Measurements from ENCODE around the gene KDM3A. TPM values are rescaled to one million over a fixed set of nuclear protein-coding genes. Genes with fewer than 3 reads are reported as not detected.

Gene KDM3A
- total and polyA plus RNA-seq, 2 experiments from 2014 or later = 8.9 to 21.8 TPM

DNA sequence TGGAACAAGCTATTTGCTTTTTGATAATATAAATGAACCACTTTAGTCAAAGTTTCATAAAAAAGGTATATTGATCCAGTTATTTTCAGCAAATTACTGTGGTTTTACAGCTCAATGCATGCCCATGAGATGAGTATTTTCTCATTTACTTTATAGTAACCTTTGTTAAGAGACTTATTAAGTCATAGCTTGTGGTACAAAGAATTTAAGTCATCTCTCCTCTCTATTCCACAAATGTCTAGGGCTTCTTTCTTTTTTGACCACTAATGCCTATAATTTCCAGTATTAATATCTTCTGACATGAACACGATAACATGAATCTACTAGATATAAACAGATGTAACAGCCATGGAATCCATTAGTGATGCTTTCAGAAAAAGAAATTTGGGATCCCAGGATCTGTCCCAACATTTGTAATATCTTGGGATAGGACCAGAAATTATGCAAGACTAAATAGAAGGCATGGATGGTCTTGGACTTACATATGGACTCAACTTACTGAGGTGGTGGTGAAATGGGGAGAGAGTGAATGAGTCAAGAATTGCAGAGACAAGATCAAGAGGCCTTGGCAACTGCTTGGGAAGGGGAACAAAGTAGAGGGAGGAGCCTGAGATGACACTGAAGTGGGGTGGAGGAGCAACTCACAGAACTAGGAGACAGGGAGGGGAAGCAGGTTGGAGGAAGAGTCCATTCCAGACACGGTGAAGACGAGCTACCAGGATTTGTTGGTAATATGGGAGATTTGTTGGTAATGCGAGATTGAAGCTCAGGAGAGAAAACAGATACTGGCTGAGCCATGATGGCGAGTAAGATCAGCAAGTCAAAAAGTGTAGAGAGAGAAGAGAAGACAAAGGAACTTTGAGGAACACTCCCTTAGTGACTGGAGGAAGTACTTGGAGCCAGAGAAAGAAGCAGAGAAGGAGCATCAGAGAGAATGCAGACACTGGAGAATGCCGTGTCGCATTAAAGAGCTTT is 42.4 kb upstream of the KDM3A start:
- Mint-ChIP-seq H3K4me1 (0 out of 3 replicates have a peak, but pooled peaks cover 2% of the 10 kb centered on the region), H3K9me3 (no peaks in the 10 kb centered on the region), H3K27me3 (ENCODE audit: insufficient read depth, low read depth, poor library complexity) (peaks cover 1% of the 10 kb centered on the region), H3K4me3 (no peak overlapping the region), H3K27ac (no peak overlapping the region), H3K36me3 (ENCODE audit: low read depth) (no peaks in the 10 kb centered on the region)
- Histone ChIP-seq H3K27me3 (ENCODE audit: insufficient read depth) (no peaks in the 10 kb centered on the region), H3K79me2 (replicated peaks; ENCODE audit: insufficient read depth) (no peaks in the 10 kb centered on the region), H3K4me3 (no peak overlapping the region), H3K4me1 (ENCODE audit: insufficient read depth) (no peaks in the 10 kb centered on the region), H4K20me1 (replicated peaks; ENCODE audit: insufficient read depth) (no peaks in the 10 kb centered on the region), H2AFZ (no peak overlapping the region), H3F3A (replicated peaks; ENCODE audit: low read depth) (no peaks in the 10 kb centered on the region), H3K9me2 (ENCODE audit: insufficient read depth) (no peaks in the 10 kb centered on the region), H3K36me3 (ENCODE audit: insufficient read depth) (no peaks in the 10 kb centered on the region), H3K4me2 (no peak overlapping the region), H3K27ac (ENCODE audit: low read depth) (no peak overlapping the region)
- DNase-seq (ENCODE audit: low spot score) = no peak
- no peak for ATAC-seq
- TF ChIP-seq JUNB (IDR thresholded peaks at IDR 0.05; ENCODE audit: unreplicated experiment) (no peak), POLR2AphosphoS5 (IDR thresholded peaks at IDR 0.05; ENCODE audit: low read depth) (no peak), NANOG (IDR thresholded peaks at IDR 0.05; ENCODE audit: borderline replicate concordance) (no peak), ZNF114 (CRISPR knock-in tag; IDR thresholded peaks at IDR 0.05) (no peak), STAT1 (IDR thresholded peaks at IDR 0.05; ENCODE audit: unreplicated experiment) (no peak), ZNF331 (CRISPR knock-in tag; IDR thresholded peaks at IDR 0.05; ENCODE audit: low read depth) (no peak), EZH2phosphoT487 (IDR thresholded peaks at IDR 0.05; ENCODE audit: unreplicated experiment) (no peak), CTCF (conservative IDR thresholded peaks at IDR 0.05; ENCODE audit: low read depth in 2 of 2) (no peak), CREB1 (CRISPR knock-in tag; IDR thresholded peaks at IDR 0.05; ENCODE audit: low read depth) (no peak), EZH2 (IDR thresholded peaks at IDR 0.05; ENCODE audit: low read depth, unreplicated experiment) (no peak)
- TF ChIP-seq, protein P1, sequence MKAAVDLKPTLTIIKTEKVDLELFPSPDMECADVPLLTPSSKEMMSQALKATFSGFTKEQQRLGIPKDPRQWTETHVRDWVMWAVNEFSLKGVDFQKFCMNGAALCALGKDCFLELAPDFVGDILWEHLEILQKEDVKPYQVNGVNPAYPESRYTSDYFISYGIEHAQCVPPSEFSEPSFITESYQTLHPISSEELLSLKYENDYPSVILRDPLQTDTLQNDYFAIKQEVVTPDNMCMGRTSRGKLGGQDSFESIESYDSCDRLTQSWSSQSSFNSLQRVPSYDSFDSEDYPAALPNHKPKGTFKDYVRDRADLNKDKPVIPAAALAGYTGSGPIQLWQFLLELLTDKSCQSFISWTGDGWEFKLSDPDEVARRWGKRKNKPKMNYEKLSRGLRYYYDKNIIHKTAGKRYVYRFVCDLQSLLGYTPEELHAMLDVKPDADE (IDR thresholded peaks at IDR 0.05) = no peak
- TF ChIP-seq, protein P2, sequence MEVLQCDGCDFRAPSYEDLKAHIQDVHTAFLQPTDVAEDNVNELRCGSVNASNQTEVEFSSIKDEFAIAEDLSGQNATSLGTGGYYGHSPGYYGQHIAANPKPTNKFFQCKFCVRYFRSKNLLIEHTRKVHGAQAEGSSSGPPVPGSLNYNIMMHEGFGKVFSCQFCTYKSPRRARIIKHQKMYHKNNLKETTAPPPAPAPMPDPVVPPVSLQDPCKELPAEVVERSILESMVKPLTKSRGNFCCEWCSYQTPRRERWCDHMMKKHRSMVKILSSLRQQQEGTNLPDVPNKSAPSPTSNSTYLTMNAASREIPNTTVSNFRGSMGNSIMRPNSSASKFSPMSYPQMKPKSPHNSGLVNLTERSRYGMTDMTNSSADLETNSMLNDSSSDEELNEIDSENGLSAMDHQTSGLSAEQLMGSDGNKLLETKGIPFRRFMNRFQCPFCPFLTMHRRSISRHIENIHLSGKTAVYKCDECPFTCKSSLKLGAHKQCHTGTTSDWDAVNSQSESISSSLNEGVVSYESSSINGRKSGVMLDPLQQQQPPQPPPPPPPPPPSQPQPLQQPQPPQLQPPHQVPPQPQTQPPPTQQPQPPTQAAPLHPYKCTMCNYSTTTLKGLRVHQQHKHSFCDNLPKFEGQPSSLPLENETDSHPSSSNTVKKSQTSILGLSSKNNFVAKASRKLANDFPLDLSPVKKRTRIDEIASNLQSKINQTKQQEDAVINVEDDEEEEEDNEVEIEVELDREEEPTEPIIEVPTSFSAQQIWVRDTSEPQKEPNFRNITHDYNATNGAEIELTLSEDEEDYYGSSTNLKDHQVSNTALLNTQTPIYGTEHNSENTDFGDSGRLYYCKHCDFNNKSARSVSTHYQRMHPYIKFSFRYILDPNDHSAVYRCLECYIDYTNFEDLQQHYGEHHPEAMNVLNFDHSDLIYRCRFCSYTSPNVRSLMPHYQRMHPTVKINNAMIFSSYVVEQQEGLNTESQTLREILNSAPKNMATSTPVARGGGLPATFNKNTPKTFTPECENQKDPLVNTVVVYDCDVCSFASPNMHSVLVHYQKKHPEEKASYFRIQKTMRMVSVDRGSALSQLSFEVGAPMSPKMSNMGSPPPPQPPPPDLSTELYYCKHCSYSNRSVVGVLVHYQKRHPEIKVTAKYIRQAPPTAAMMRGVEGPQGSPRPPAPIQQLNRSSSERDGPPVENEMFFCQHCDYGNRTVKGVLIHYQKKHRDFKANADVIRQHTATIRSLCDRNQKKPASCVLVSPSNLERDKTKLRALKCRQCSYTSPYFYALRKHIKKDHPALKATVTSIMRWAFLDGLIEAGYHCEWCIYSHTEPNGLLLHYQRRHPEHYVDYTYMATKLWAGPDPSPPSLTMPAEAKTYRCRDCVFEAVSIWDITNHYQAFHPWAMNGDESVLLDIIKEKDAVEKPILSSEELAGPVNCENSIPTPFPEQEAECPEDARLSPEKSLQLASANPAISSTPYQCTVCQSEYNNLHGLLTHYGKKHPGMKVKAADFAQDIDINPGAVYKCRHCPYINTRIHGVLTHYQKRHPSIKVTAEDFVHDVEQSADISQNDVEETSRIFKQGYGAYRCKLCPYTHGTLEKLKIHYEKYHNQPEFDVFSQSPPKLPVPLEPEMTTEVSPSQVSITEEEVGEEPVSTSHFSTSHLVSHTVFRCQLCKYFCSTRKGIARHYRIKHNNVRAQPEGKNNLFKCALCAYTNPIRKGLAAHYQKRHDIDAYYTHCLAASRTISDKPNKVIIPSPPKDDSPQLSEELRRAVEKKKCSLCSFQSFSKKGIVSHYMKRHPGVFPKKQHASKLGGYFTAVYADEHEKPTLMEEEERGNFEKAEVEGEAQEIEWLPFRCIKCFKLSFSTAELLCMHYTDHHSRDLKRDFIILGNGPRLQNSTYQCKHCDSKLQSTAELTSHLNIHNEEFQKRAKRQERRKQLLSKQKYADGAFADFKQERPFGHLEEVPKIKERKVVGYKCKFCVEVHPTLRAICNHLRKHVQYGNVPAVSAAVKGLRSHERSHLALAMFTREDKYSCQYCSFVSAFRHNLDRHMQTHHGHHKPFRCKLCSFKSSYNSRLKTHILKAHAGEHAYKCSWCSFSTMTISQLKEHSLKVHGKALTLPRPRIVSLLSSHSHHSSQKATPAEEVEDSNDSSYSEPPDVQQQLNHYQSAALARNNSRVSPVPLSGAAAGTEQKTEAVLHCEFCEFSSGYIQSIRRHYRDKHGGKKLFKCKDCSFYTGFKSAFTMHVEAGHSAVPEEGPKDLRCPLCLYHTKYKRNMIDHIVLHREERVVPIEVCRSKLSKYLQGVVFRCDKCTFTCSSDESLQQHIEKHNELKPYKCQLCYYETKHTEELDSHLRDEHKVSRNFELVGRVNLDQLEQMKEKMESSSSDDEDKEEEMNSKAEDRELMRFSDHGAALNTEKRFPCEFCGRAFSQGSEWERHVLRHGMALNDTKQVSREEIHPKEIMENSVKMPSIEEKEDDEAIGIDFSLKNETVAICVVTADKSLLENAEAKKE (CRISPR knock-in tag; IDR thresholded peaks at IDR 0.05) = no peak
- TF ChIP-seq, protein P3, sequence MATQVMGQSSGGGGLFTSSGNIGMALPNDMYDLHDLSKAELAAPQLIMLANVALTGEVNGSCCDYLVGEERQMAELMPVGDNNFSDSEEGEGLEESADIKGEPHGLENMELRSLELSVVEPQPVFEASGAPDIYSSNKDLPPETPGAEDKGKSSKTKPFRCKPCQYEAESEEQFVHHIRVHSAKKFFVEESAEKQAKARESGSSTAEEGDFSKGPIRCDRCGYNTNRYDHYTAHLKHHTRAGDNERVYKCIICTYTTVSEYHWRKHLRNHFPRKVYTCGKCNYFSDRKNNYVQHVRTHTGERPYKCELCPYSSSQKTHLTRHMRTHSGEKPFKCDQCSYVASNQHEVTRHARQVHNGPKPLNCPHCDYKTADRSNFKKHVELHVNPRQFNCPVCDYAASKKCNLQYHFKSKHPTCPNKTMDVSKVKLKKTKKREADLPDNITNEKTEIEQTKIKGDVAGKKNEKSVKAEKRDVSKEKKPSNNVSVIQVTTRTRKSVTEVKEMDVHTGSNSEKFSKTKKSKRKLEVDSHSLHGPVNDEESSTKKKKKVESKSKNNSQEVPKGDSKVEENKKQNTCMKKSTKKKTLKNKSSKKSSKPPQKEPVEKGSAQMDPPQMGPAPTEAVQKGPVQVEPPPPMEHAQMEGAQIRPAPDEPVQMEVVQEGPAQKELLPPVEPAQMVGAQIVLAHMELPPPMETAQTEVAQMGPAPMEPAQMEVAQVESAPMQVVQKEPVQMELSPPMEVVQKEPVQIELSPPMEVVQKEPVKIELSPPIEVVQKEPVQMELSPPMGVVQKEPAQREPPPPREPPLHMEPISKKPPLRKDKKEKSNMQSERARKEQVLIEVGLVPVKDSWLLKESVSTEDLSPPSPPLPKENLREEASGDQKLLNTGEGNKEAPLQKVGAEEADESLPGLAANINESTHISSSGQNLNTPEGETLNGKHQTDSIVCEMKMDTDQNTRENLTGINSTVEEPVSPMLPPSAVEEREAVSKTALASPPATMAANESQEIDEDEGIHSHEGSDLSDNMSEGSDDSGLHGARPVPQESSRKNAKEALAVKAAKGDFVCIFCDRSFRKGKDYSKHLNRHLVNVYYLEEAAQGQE (IDR thresholded peaks at IDR 0.05; ENCODE audit: unreplicated experiment) = no peak
